ENCODE results near the gene ACTRT2. TPM values are rescaled to one million over a fixed set of nuclear protein-coding genes. Genes with fewer than 3 reads are reported as not detected.

The ACTRT2 gene
- total RNA-seq, 1 donor from 2014 or later: not detected

- Mint-ChIP-seq H3K27me3 (ENCODE audit: unreplicated experiment) (no peaks in the 10 kb centered on the region), H3K4me3 (ENCODE audit: unreplicated experiment) (no peak overlapping the region), H3K27ac (ENCODE audit: unreplicated experiment) (no peak overlapping the region), H3K9me3 (ENCODE audit: unreplicated experiment) (peaks cover 16% of the 10 kb centered on the region), H3K4me1 (ENCODE audit: unreplicated experiment) (no peaks in the 10 kb centered on the region), H3K36me3 (ENCODE audit: unreplicated experiment) (no peaks in the 10 kb centered on the region)
- TF ChIP-seq, protein P1, sequence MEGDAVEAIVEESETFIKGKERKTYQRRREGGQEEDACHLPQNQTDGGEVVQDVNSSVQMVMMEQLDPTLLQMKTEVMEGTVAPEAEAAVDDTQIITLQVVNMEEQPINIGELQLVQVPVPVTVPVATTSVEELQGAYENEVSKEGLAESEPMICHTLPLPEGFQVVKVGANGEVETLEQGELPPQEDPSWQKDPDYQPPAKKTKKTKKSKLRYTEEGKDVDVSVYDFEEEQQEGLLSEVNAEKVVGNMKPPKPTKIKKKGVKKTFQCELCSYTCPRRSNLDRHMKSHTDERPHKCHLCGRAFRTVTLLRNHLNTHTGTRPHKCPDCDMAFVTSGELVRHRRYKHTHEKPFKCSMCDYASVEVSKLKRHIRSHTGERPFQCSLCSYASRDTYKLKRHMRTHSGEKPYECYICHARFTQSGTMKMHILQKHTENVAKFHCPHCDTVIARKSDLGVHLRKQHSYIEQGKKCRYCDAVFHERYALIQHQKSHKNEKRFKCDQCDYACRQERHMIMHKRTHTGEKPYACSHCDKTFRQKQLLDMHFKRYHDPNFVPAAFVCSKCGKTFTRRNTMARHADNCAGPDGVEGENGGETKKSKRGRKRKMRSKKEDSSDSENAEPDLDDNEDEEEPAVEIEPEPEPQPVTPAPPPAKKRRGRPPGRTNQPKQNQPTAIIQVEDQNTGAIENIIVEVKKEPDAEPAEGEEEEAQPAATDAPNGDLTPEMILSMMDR (IDR thresholded peaks at IDR 0.05): no peak
- DNase-seq (ENCODE audit: extremely low spot score, unreplicated experiment): no peak
Observed at GRCh38 chr1:2990376-2991115, 30.7 kb upstream of the ACTRT2 start.

DNA sequence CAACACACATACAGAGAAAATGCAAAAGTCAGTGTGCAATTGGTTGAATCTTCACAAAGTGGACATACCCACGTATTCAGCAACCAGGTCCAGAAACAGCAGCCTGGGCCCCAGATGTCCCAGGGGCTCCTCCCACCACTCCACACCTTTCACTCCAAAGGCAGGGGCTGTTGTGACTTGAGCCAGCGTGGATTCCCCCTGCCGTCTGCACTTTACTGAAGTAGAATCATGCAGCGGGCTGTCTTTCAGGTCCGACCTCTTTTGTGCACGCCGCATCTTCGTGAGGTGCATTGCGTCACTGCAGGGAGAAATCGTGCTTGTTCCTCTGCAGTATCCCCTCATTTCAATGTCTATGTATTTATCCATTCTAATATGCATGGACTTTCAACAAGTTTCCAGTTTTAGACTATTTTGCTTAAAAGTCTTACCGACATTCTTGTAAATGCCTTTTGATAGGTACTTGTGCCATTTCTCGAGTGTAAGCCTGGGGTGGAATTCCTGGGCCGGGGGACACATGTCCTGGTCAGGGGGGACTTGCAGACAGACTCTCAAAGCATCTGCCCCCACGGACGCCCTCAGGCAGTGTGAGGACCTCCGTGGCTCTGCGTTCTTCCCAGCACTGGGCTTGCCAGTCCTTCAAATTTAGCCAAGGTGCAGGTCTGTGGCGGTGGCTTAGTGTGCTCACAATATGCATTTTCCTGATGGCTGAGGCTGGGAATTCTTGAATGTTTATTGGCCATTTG, 29.3 kb upstream of the ACTRT2 start:
- no peak overlapping the region for H3K27ac Mint-ChIP-seq (ENCODE audit: unreplicated experiment)
- no peak for DNase-seq (ENCODE audit: extremely low spot score, unreplicated experiment)
- no peaks in the 10 kb centered on the region for H3K4me1 Mint-ChIP-seq (ENCODE audit: unreplicated experiment)
- peaks cover 20% of the 10 kb centered on the region for H3K9me3 Mint-ChIP-seq (ENCODE audit: unreplicated experiment)
- no peaks in the 10 kb centered on the region for H3K36me3 Mint-ChIP-seq (ENCODE audit: unreplicated experiment)
- H3K4me3 Mint-ChIP-seq (ENCODE audit: unreplicated experiment): no peak overlapping the region
- TF ChIP-seq, protein P1 (IDR thresholded peaks at IDR 0.05): no peak
- H3K27me3 Mint-ChIP-seq (ENCODE audit: unreplicated experiment): no peaks in the 10 kb centered on the region

DNA sequence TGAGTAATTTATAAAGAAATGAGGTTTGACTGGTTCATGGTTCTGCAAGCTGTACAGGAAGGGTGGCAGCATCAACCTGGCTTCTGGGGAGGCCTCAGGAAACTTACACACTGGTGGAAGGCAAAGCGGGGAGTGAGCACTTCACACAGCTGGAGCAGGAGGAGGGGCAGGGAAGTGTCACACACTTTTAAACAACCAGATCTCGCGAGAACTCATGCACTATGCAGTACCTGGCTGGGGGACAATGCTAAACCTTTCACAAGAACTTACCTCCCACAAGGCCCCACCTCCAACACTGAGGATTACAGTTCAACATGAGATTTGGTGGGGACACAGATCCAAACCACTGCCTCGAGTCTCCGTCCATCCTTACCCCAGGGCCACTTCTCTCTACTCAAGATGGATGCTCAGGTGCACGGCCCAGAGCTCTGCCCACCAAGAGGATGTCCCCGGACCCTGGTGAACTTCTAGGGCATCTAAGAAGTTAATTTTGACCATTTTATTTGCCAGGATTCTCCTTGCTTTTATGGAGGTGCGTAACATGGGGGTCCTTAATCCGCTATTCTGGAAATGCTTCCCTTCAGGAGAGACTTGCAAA, 22.7 kb upstream of the ACTRT2 start:
- peaks cover 12% of the 10 kb centered on the region for H3K9me3 Mint-ChIP-seq (ENCODE audit: unreplicated experiment)
- H3K4me1 Mint-ChIP-seq (ENCODE audit: unreplicated experiment): no peaks in the 10 kb centered on the region
- no peak for DNase-seq (ENCODE audit: extremely low spot score, unreplicated experiment)
- H3K27ac Mint-ChIP-seq (ENCODE audit: unreplicated experiment): no peak overlapping the region
- no peaks in the 10 kb centered on the region for H3K36me3 Mint-ChIP-seq (ENCODE audit: unreplicated experiment)
- H3K4me3 Mint-ChIP-seq (ENCODE audit: unreplicated experiment): no peak overlapping the region
- TF ChIP-seq, protein P1 (IDR thresholded peaks at IDR 0.05): no peak
- H3K27me3 Mint-ChIP-seq (ENCODE audit: unreplicated experiment): no peaks in the 10 kb centered on the region

DNA sequence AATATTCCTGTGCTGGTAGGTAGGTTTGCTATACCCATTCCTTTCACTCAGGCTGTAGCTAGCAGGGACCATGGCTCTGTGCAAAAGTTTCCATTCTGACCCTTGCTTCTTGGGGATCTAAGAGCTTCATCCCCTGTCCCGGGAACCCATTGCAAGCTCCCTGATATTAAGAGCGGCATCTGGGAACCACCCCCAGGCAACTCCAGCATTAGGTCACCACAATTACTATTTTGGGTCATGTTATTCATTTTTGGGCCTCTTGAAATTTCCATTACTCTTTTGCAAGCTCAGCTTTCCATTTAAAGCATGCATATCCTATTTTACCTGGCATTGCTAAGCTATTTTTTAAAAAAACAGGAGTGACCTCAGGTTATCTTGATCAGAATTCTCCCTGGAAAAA, 22.1 kb upstream of the ACTRT2 start:
- H3K4me3 Mint-ChIP-seq (ENCODE audit: unreplicated experiment): no peak overlapping the region
- no peaks in the 10 kb centered on the region for H3K4me1 Mint-ChIP-seq (ENCODE audit: unreplicated experiment)
- no peaks in the 10 kb centered on the region for H3K36me3 Mint-ChIP-seq (ENCODE audit: unreplicated experiment)
- H3K27me3 Mint-ChIP-seq (ENCODE audit: unreplicated experiment): no peaks in the 10 kb centered on the region
- DNase-seq (ENCODE audit: extremely low spot score, unreplicated experiment): no peak
- peaks cover 12% of the 10 kb centered on the region for H3K9me3 Mint-ChIP-seq (ENCODE audit: unreplicated experiment)
- no peak overlapping the region for H3K27ac Mint-ChIP-seq (ENCODE audit: unreplicated experiment)
- TF ChIP-seq, protein P1 (IDR thresholded peaks at IDR 0.05): no peak

- Mint-ChIP-seq H3K4me3 (ENCODE audit: unreplicated experiment) (no peak overlapping the region), H3K36me3 (ENCODE audit: unreplicated experiment) (no peaks in the 10 kb centered on the region), H3K4me1 (ENCODE audit: unreplicated experiment) (no peaks in the 10 kb centered on the region), H3K9me3 (ENCODE audit: unreplicated experiment) (peaks cover 12% of the 10 kb centered on the region), H3K27ac (ENCODE audit: unreplicated experiment) (no peak overlapping the region), H3K27me3 (ENCODE audit: unreplicated experiment) (no peaks in the 10 kb centered on the region)
- TF ChIP-seq, protein P1 (IDR thresholded peaks at IDR 0.05): no peak
- DNase-seq (ENCODE audit: extremely low spot score, unreplicated experiment): no peak
Observed at GRCh38 chr1:2999571-2999970, 21.7 kb upstream of the ACTRT2 start.
